ENCODE results near the gene TMEM240. TPM values are rescaled to one million over a fixed set of nuclear protein-coding genes. Genes with fewer than 3 reads are reported as not detected.
A peak's percentile ranks its signal among the peaks of the same experiment; 100 is the strongest.

The TMEM240 gene
- total RNA-seq, 1 donor from 2014 or later = 7.0 TPM

DNA sequence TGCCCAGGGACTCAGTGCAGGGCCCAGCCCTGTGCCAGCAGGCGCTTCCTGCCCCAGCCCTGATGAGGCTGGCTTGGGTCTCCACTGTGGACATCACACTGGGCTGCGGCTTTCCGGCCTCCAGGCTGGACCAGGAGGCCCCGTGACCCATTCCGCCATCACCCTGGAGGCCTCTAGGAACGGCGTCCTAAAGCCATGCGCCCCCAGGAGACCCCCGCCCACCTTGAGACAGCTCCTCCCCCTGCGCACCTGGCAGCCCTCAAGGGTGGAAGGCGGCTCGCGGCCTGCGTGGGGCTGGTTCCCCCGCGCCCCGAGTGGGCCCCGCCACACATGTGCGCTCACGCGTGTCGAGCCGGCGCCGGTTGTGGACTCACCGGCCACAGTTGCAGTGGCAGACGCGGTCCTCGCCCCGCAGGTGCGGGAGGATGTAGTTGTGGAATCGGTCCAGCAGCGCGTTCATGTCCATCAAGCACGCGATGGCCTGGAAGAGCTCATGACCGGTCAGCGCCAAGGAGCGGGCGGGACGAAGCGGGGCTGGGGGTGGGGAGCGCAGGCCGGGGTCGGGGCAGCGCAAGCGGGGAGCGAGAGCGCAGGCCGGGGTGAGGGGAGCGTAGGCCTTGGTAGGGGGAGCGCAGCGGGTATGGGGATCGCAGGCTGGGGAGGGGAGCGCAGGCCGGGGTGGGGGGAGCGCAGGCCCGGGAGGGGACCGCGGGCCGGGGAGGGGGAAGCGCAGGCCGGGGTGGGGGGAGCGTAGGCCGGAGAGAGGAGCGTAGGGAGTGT, 924 bp downstream of the TMEM240 start:
- H3K27ac ChIP-seq (ENCODE audit: low read depth, low read length) = no peak overlapping the region
- peak overlapping the region; percentile 88 for H3K4me2 ChIP-seq (ENCODE audit: low read length)
- Mint-ChIP-seq H3K9me3 (ENCODE audit: unreplicated experiment) (no peaks in the 10 kb centered on the region), H3K4me3 (ENCODE audit: unreplicated experiment) (peak overlapping the region; percentile 79), H3K4me1 (ENCODE audit: low read depth, unreplicated experiment) (peaks cover 4% of the 10 kb centered on the region), H3K27ac (ENCODE audit: unreplicated experiment) (no peak overlapping the region), H3K27me3 (ENCODE audit: low read depth, unreplicated experiment) (no peaks in the 10 kb centered on the region), H3K36me3 (ENCODE audit: low read depth, unreplicated experiment) (peaks cover 9% of the 10 kb centered on the region)
- H3K4me1 ChIP-seq (ENCODE audit: insufficient read depth, low read length) = peaks cover 13% of the 10 kb centered on the region
- no peak for DNase-seq (ENCODE audit: low read depth)
- peak overlapping the region; percentile 34 for H2AFZ ChIP-seq (ENCODE audit: low read depth, low read length)
- FAIRE-seq = no peak
- H3K4me3 ChIP-seq (ENCODE audit: insufficient read depth, low read depth, low read length) = peak overlapping the region; percentile 50
- no peaks in the 10 kb centered on the region for H3K9me3 ChIP-seq (ENCODE audit: insufficient read depth, low read depth, low read length)
- peak overlapping the region; percentile 76 for H3K9ac ChIP-seq (ENCODE audit: low read length)
- TF ChIP-seq, protein P1, sequence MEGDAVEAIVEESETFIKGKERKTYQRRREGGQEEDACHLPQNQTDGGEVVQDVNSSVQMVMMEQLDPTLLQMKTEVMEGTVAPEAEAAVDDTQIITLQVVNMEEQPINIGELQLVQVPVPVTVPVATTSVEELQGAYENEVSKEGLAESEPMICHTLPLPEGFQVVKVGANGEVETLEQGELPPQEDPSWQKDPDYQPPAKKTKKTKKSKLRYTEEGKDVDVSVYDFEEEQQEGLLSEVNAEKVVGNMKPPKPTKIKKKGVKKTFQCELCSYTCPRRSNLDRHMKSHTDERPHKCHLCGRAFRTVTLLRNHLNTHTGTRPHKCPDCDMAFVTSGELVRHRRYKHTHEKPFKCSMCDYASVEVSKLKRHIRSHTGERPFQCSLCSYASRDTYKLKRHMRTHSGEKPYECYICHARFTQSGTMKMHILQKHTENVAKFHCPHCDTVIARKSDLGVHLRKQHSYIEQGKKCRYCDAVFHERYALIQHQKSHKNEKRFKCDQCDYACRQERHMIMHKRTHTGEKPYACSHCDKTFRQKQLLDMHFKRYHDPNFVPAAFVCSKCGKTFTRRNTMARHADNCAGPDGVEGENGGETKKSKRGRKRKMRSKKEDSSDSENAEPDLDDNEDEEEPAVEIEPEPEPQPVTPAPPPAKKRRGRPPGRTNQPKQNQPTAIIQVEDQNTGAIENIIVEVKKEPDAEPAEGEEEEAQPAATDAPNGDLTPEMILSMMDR (IDR thresholded peaks at IDR 0.05; ENCODE audit: insufficient read depth, low read depth, low read length) = no peak
- no peak for TF ChIP-seq EZH2 (IDR thresholded peaks at IDR 0.05; ENCODE audit: insufficient read depth, low read length)
- peaks cover 8% of the 10 kb centered on the region for H3K36me3 ChIP-seq (ENCODE audit: insufficient read depth, low read length)
- H3K27me3 ChIP-seq (ENCODE audit: insufficient read depth, low read length) = no peaks in the 10 kb centered on the region
- peaks cover 29% of the 10 kb centered on the region for H4K20me1 ChIP-seq (ENCODE audit: insufficient read depth, low read length)
- peaks cover 35% of the 10 kb centered on the region for H3K79me2 ChIP-seq (ENCODE audit: insufficient read depth, low read length)

GRCh38 chr1:1538989-1539309, 1.5 kb downstream of the TMEM240 start:
- peak overlapping the region; percentile 53 for H3K27ac Mint-ChIP-seq (ENCODE audit: unreplicated experiment)

More at GRCh38 chr1:1538989-1539309, 1.5 kb downstream of the TMEM240 start:
- FAIRE-seq (no peak), DNase-seq (ENCODE audit: low read depth) (no peak)
- peak overlapping the region; percentile 50 for H3K4me3 ChIP-seq (ENCODE audit: insufficient read depth, low read depth, low read length)
- peaks cover 9% of the 10 kb centered on the region for H3K36me3 Mint-ChIP-seq (ENCODE audit: low read depth, unreplicated experiment)
- peaks cover 35% of the 10 kb centered on the region for H3K79me2 ChIP-seq (ENCODE audit: insufficient read depth, low read length)
- no peak overlapping the region for H3K27ac ChIP-seq (ENCODE audit: low read depth, low read length)
- H3K9ac ChIP-seq (ENCODE audit: low read length) = peak overlapping the region; percentile 76
- TF ChIP-seq, protein P1 (IDR thresholded peaks at IDR 0.05; ENCODE audit: insufficient read depth, low read depth, low read length) = no peak
- TF ChIP-seq EZH2 (IDR thresholded peaks at IDR 0.05; ENCODE audit: insufficient read depth, low read length) = no peak
- peak overlapping the region; percentile 88 for H3K4me2 ChIP-seq (ENCODE audit: low read length)
- no peaks in the 10 kb centered on the region for H3K27me3 Mint-ChIP-seq (ENCODE audit: low read depth, unreplicated experiment)
- H2AFZ ChIP-seq (ENCODE audit: low read depth, low read length) = no peak overlapping the region
- peaks cover 8% of the 10 kb centered on the region for H3K36me3 ChIP-seq (ENCODE audit: insufficient read depth, low read length)
- no peaks in the 10 kb centered on the region for H3K9me3 ChIP-seq (ENCODE audit: insufficient read depth, low read depth, low read length)
- peaks cover 28% of the 10 kb centered on the region for H4K20me1 ChIP-seq (ENCODE audit: insufficient read depth, low read length)
- no peaks in the 10 kb centered on the region for H3K9me3 Mint-ChIP-seq (ENCODE audit: unreplicated experiment)
- peaks cover 4% of the 10 kb centered on the region for H3K4me1 Mint-ChIP-seq (ENCODE audit: low read depth, unreplicated experiment)
- peaks cover 13% of the 10 kb centered on the region for H3K4me1 ChIP-seq (ENCODE audit: insufficient read depth, low read length)
- H3K27me3 ChIP-seq (ENCODE audit: insufficient read depth, low read length) = no peaks in the 10 kb centered on the region
- peak overlapping the region; percentile 79 for H3K4me3 Mint-ChIP-seq (ENCODE audit: unreplicated experiment)

Measured in astrocyte (in vitro differentiated cells and primary cell).